Measurements from ENCODE around the gene EZH2. TPM values are rescaled to one million over a fixed set of nuclear protein-coding genes. Genes with fewer than 3 reads are reported as not detected.

The EZH2 gene
- total RNA-seq (2014; rRNA removed; shearing (Covaris generic); ENCODE audit: low replicate concordance), result 53.3 and 57.3 TPM in 2 replicates

GRCh38 chr7:148884049-148884298 lies at the start of gene EZH2:
Gene EZH2, minus strand, starts transcription at chr7:148884291. Its CDS starts 36,993 bp downstream, at chr7:148847298.
- Histone ChIP-seq H3K9me3 (ENCODE audit: low read length) (no peaks in the 10 kb centered on the region), H3K27me3 (ENCODE audit: low read length) (no peaks in the 10 kb centered on the region), H3K4me3 (ENCODE audit: low read length) (peak within 1 kb of the TSS; percentile 87), H3K9ac (ENCODE audit: low read length) (peak within 1 kb of the TSS; percentile 95), H3K9me2 (replicated peaks; ENCODE audit: insufficient read depth, low read length) (no peaks in the 10 kb centered on the region), H3K36me3 (ENCODE audit: insufficient read depth, low read length) (no peaks in the 10 kb centered on the region), H3K79me2 (ENCODE audit: low read length) (peaks cover 49% of the 10 kb centered on the region), H4K20me1 (ENCODE audit: insufficient read depth, low read depth, low read length) (peaks cover 9% of the 10 kb centered on the region; the same call in 1 of the 2 replicates), H3K4me2 (ENCODE audit: low read depth, low read length, poor library complexity, severe bottlenecking) (peak within 1 kb of the TSS; percentile 83), H2AFZ (ENCODE audit: low read length) (no peak within 1 kb of the TSS), H3K4me1 (ENCODE audit: low read length) (peaks cover 33% of the 10 kb centered on the region), H3K27ac (ENCODE audit: low read length) (peak within 1 kb of the TSS; percentile 68)
- no peak for DNase-seq

GRCh38 chr7:148931470-148931869 lies 47.4 kb upstream of the EZH2 start:
- H3K36me3 ChIP-seq (ENCODE audit: insufficient read depth, low read length), result no peaks in the 10 kb centered on the region
- no peak overlapping the region for H3K27ac ChIP-seq (ENCODE audit: low read length)
- no peak for DNase-seq

GRCh38 chr7:148930335-148930734 lies 46.2 kb upstream of the EZH2 start:
- H3K27ac ChIP-seq (ENCODE audit: low read length), result no peak overlapping the region
- H3K27me3 ChIP-seq (ENCODE audit: low read length), result no peaks in the 10 kb centered on the region
- no peak overlapping the region for H3K4me2 ChIP-seq (ENCODE audit: low read depth, low read length, poor library complexity, severe bottlenecking)
- no peaks in the 10 kb centered on the region for H3K36me3 ChIP-seq (ENCODE audit: insufficient read depth, low read length)
- no peak for DNase-seq
- H3K79me2 ChIP-seq (ENCODE audit: low read length), result no peaks in the 10 kb centered on the region
- no peaks in the 10 kb centered on the region for H3K4me1 ChIP-seq (ENCODE audit: low read length)
- no peak overlapping the region for H2AFZ ChIP-seq (ENCODE audit: low read length)
- no peak overlapping the region for H3K9ac ChIP-seq (ENCODE audit: low read length)
- H3K4me3 ChIP-seq (ENCODE audit: low read length), result no peak overlapping the region
- no peaks in the 10 kb centered on the region for H4K20me1 ChIP-seq (ENCODE audit: insufficient read depth, low read depth, low read length)
- H3K9me2 ChIP-seq (replicated peaks; ENCODE audit: insufficient read depth, low read length), result no peaks in the 10 kb centered on the region
- H3K9me3 ChIP-seq (ENCODE audit: low read length), result no peaks in the 10 kb centered on the region

More at GRCh38 chr7:148931470-148931869, 47.4 kb upstream of the EZH2 start:
- no peaks in the 10 kb centered on the region for H3K79me2 ChIP-seq (ENCODE audit: low read length)
- H3K4me3 ChIP-seq (ENCODE audit: low read length), result no peak overlapping the region
- H3K4me2 ChIP-seq (ENCODE audit: low read depth, low read length, poor library complexity, severe bottlenecking), result no peak overlapping the region
- no peaks in the 10 kb centered on the region for H3K27me3 ChIP-seq (ENCODE audit: low read length)
- no peaks in the 10 kb centered on the region for H3K9me2 ChIP-seq (replicated peaks; ENCODE audit: insufficient read depth, low read length)
- H3K9me3 ChIP-seq (ENCODE audit: low read length), result no peaks in the 10 kb centered on the region
- no peaks in the 10 kb centered on the region for H3K4me1 ChIP-seq (ENCODE audit: low read length)
- no peak overlapping the region for H2AFZ ChIP-seq (ENCODE audit: low read length)
- no peak overlapping the region for H3K9ac ChIP-seq (ENCODE audit: low read length)
- no peaks in the 10 kb centered on the region for H4K20me1 ChIP-seq (ENCODE audit: insufficient read depth, low read depth, low read length)

- Histone ChIP-seq H3K4me1 (ENCODE audit: low read length) (no peaks in the 10 kb centered on the region), H3K36me3 (ENCODE audit: insufficient read depth, low read length) (no peaks in the 10 kb centered on the region), H3K79me2 (ENCODE audit: low read length) (no peaks in the 10 kb centered on the region), H4K20me1 (ENCODE audit: insufficient read depth, low read depth, low read length) (no peaks in the 10 kb centered on the region), H3K4me2 (ENCODE audit: low read depth, low read length, poor library complexity, severe bottlenecking) (no peak overlapping the region), H3K27me3 (ENCODE audit: low read length) (no peaks in the 10 kb centered on the region), H2AFZ (ENCODE audit: low read length) (no peak overlapping the region), H3K4me3 (ENCODE audit: low read length) (no peak overlapping the region), H3K27ac (ENCODE audit: low read length) (no peak overlapping the region), H3K9me3 (ENCODE audit: low read length) (no peaks in the 10 kb centered on the region), H3K9me2 (replicated peaks; ENCODE audit: insufficient read depth, low read length) (no peaks in the 10 kb centered on the region), H3K9ac (ENCODE audit: low read length) (no peak overlapping the region)
- DNase-seq, result no peak
Observed at GRCh38 chr7:148929176-148929575, 45.1 kb upstream of the EZH2 start.

- Histone ChIP-seq H3K27ac (ENCODE audit: low read length) (no peak overlapping the region), H4K20me1 (ENCODE audit: insufficient read depth, low read depth, low read length) (no peaks in the 10 kb centered on the region), H2AFZ (ENCODE audit: low read length) (no peak overlapping the region), H3K27me3 (ENCODE audit: low read length) (no peaks in the 10 kb centered on the region), H3K4me2 (ENCODE audit: low read depth, low read length, poor library complexity, severe bottlenecking) (no peak overlapping the region), H3K36me3 (ENCODE audit: insufficient read depth, low read length) (no peaks in the 10 kb centered on the region), H3K9ac (ENCODE audit: low read length) (no peak overlapping the region), H3K9me3 (ENCODE audit: low read length) (no peaks in the 10 kb centered on the region), H3K4me1 (ENCODE audit: low read length) (no peaks in the 10 kb centered on the region), H3K4me3 (ENCODE audit: low read length) (no peak overlapping the region), H3K9me2 (replicated peaks; ENCODE audit: insufficient read depth, low read length) (no peaks in the 10 kb centered on the region), H3K79me2 (ENCODE audit: low read length) (no peaks in the 10 kb centered on the region)
- no peak for DNase-seq
Observed at GRCh38 chr7:148927123-148928045, 43.3 kb upstream of the EZH2 start.

- H3K9me3 ChIP-seq (ENCODE audit: low read length), result no peaks in the 10 kb centered on the region
- H3K9ac ChIP-seq (ENCODE audit: low read length), result no peak overlapping the region
- H3K27me3 ChIP-seq (ENCODE audit: low read length), result no peaks in the 10 kb centered on the region
- H3K4me3 ChIP-seq (ENCODE audit: low read length), result no peak overlapping the region
- H3K4me2 ChIP-seq (ENCODE audit: low read depth, low read length, poor library complexity, severe bottlenecking), result no peak overlapping the region
- no peak for DNase-seq
- H4K20me1 ChIP-seq (ENCODE audit: insufficient read depth, low read depth, low read length), result no peaks in the 10 kb centered on the region
- H3K27ac ChIP-seq (ENCODE audit: low read length), result no peak overlapping the region
- no peaks in the 10 kb centered on the region for H3K79me2 ChIP-seq (ENCODE audit: low read length)
- H2AFZ ChIP-seq (ENCODE audit: low read length), result no peak overlapping the region
- H3K36me3 ChIP-seq (ENCODE audit: insufficient read depth, low read length), result no peaks in the 10 kb centered on the region
- no peaks in the 10 kb centered on the region for H3K9me2 ChIP-seq (replicated peaks; ENCODE audit: insufficient read depth, low read length)
- no peaks in the 10 kb centered on the region for H3K4me1 ChIP-seq (ENCODE audit: low read length)
Observed at GRCh38 chr7:148925836-148926235, 41.7 kb upstream of the EZH2 start.

GRCh38 chr7:148924011-148924410 lies 39.9 kb upstream of the EZH2 start:
- Histone ChIP-seq H3K27ac (ENCODE audit: low read length) (no peak overlapping the region), H2AFZ (ENCODE audit: low read length) (no peak overlapping the region), H3K9me3 (ENCODE audit: low read length) (no peaks in the 10 kb centered on the region), H3K27me3 (ENCODE audit: low read length) (no peaks in the 10 kb centered on the region), H3K4me1 (ENCODE audit: low read length) (no peaks in the 10 kb centered on the region), H3K9me2 (replicated peaks; ENCODE audit: insufficient read depth, low read length) (no peaks in the 10 kb centered on the region), H3K4me2 (ENCODE audit: low read depth, low read length, poor library complexity, severe bottlenecking) (no peak overlapping the region), H4K20me1 (ENCODE audit: insufficient read depth, low read depth, low read length) (no peaks in the 10 kb centered on the region), H3K4me3 (ENCODE audit: low read length) (no peak overlapping the region), H3K79me2 (ENCODE audit: low read length) (no peaks in the 10 kb centered on the region), H3K36me3 (ENCODE audit: insufficient read depth, low read length) (no peaks in the 10 kb centered on the region), H3K9ac (ENCODE audit: low read length) (no peak overlapping the region)
- no peak for DNase-seq

GRCh38 chr7:148921806-148922205 lies 37.7 kb upstream of the EZH2 start:
- Histone ChIP-seq H3K4me3 (ENCODE audit: low read length) (no peak overlapping the region), H3K9ac (ENCODE audit: low read length) (no peak overlapping the region), H3K9me2 (replicated peaks; ENCODE audit: insufficient read depth, low read length) (no peaks in the 10 kb centered on the region)

More at GRCh38 chr7:148921806-148922205, 37.7 kb upstream of the EZH2 start:
- H3K27me3 ChIP-seq (ENCODE audit: low read length), result no peaks in the 10 kb centered on the region
- no peaks in the 10 kb centered on the region for H3K36me3 ChIP-seq (ENCODE audit: insufficient read depth, low read length)
- H3K79me2 ChIP-seq (ENCODE audit: low read length), result no peaks in the 10 kb centered on the region
- H3K9me3 ChIP-seq (ENCODE audit: low read length), result no peaks in the 10 kb centered on the region
- no peak overlapping the region for H2AFZ ChIP-seq (ENCODE audit: low read length)
- no peak for DNase-seq
- H3K4me2 ChIP-seq (ENCODE audit: low read depth, low read length, poor library complexity, severe bottlenecking), result no peak overlapping the region
- no peaks in the 10 kb centered on the region for H3K4me1 ChIP-seq (ENCODE audit: low read length)
- H4K20me1 ChIP-seq (ENCODE audit: insufficient read depth, low read depth, low read length), result no peaks in the 10 kb centered on the region
- H3K27ac ChIP-seq (ENCODE audit: low read length), result no peak overlapping the region
